Measurements from ENCODE around the gene ABCC11. TPM values are rescaled to one million over a fixed set of nuclear protein-coding genes. Genes with fewer than 3 reads are reported as not detected.

ABCC11 gene
- total RNA-seq, 2 donors from 2014 or later = 0.70 TPM; not detected in 1

- H3K36me3 Mint-ChIP-seq (ENCODE audit: low read depth) = no peaks in the 10 kb centered on the region
- no peaks in the 10 kb centered on the region for H3K9me3 Mint-ChIP-seq
- H3K4me1 Mint-ChIP-seq = peaks cover 16% of the 10 kb centered on the region
- H3K36me3 ChIP-seq (ENCODE audit: control insufficient read depth, insufficient read depth, low read length) = no peaks in the 10 kb centered on the region
- no peak overlapping the region for H3K4me3 ChIP-seq (ENCODE audit: low read length)
- H3K4me3 Mint-ChIP-seq = no peak overlapping the region
- H3K27me3 Mint-ChIP-seq (ENCODE audit: insufficient read depth) = no peaks in the 10 kb centered on the region
- H3K9ac ChIP-seq (ENCODE audit: extremely low read depth, low read length, poor library complexity, severe bottlenecking) = no peak overlapping the region
- H3K27ac ChIP-seq (ENCODE audit: low read depth, low read length) = no peak overlapping the region
- WGBS, 2 experiments (ENCODE audit: insufficient coverage in 1 of 2, insufficient read length in 1 of 2) = 92 to 97% methylated on average over 5 of the region's 5 CpGs
- H3K4me1 ChIP-seq (ENCODE audit: control insufficient read depth, insufficient read depth, low read length) = peaks cover 9% of the 10 kb centered on the region
- H3K27me3 ChIP-seq (ENCODE audit: control insufficient read depth, insufficient read depth, low read length, poor library complexity, severe bottlenecking) = no peaks in the 10 kb centered on the region
- DNase-seq = no peak
- no peak overlapping the region for H3K27ac Mint-ChIP-seq
- TF ChIP-seq, protein P1, sequence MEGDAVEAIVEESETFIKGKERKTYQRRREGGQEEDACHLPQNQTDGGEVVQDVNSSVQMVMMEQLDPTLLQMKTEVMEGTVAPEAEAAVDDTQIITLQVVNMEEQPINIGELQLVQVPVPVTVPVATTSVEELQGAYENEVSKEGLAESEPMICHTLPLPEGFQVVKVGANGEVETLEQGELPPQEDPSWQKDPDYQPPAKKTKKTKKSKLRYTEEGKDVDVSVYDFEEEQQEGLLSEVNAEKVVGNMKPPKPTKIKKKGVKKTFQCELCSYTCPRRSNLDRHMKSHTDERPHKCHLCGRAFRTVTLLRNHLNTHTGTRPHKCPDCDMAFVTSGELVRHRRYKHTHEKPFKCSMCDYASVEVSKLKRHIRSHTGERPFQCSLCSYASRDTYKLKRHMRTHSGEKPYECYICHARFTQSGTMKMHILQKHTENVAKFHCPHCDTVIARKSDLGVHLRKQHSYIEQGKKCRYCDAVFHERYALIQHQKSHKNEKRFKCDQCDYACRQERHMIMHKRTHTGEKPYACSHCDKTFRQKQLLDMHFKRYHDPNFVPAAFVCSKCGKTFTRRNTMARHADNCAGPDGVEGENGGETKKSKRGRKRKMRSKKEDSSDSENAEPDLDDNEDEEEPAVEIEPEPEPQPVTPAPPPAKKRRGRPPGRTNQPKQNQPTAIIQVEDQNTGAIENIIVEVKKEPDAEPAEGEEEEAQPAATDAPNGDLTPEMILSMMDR (conservative IDR thresholded peaks at IDR 0.05) = no peak
- H3K9me3 ChIP-seq (ENCODE audit: control insufficient read depth, low read length) = no peaks in the 10 kb centered on the region
These were observed 121.5 kb downstream of the ABCC11 start for GRCh38 chr16:48125888-48126287.

- Histone ChIP-seq H3K4me1 (ENCODE audit: control insufficient read depth, insufficient read depth, low read length) (peaks cover 9% of the 10 kb centered on the region), H3K36me3 (ENCODE audit: control insufficient read depth, insufficient read depth, low read length) (no peaks in the 10 kb centered on the region), H3K9ac (ENCODE audit: extremely low read depth, low read length, poor library complexity, severe bottlenecking) (no peak overlapping the region), H3K27ac (ENCODE audit: low read depth, low read length) (no peak overlapping the region), H3K9me3 (ENCODE audit: control insufficient read depth, low read length) (no peaks in the 10 kb centered on the region), H3K4me3 (ENCODE audit: low read length) (no peak overlapping the region), H3K27me3 (ENCODE audit: control insufficient read depth, insufficient read depth, low read length, poor library complexity, severe bottlenecking) (no peaks in the 10 kb centered on the region)
- no peaks in the 10 kb centered on the region for H3K36me3 Mint-ChIP-seq (ENCODE audit: low read depth)
- WGBS, 2 experiments (ENCODE audit: insufficient coverage in 1 of 2, insufficient read length in 1 of 2) = 88% methylated on average over 1 to 2 of the region's 2 CpGs
- no peaks in the 10 kb centered on the region for H3K9me3 Mint-ChIP-seq
- H3K4me3 Mint-ChIP-seq = no peak overlapping the region
- DNase-seq = no peak
- peaks cover 16% of the 10 kb centered on the region for H3K4me1 Mint-ChIP-seq
- TF ChIP-seq, protein P1 (conservative IDR thresholded peaks at IDR 0.05) = no peak
- H3K27ac Mint-ChIP-seq = no peak overlapping the region
- H3K27me3 Mint-ChIP-seq (ENCODE audit: insufficient read depth) = no peaks in the 10 kb centered on the region
These were observed 123.1 kb downstream of the ABCC11 start for GRCh38 chr16:48124266-48124665.

- Mint-ChIP-seq H3K4me1 (peaks cover 12% of the 10 kb centered on the region), H3K9me3 (no peaks in the 10 kb centered on the region), H3K4me3 (no peak overlapping the region), H3K36me3 (ENCODE audit: low read depth) (no peaks in the 10 kb centered on the region), H3K27me3 (ENCODE audit: insufficient read depth) (no peaks in the 10 kb centered on the region), H3K27ac (no peak overlapping the region)
- Histone ChIP-seq H3K9ac (ENCODE audit: extremely low read depth, low read length, poor library complexity, severe bottlenecking) (no peak overlapping the region), H3K9me3 (ENCODE audit: control insufficient read depth, low read length) (no peaks in the 10 kb centered on the region), H3K36me3 (ENCODE audit: control insufficient read depth, insufficient read depth, low read length) (no peaks in the 10 kb centered on the region), H3K27ac (ENCODE audit: low read depth, low read length) (no peak overlapping the region), H3K4me1 (ENCODE audit: control insufficient read depth, insufficient read depth, low read length) (peaks cover 9% of the 10 kb centered on the region), H3K4me3 (ENCODE audit: low read length) (no peak overlapping the region), H3K27me3 (ENCODE audit: control insufficient read depth, insufficient read depth, low read length, poor library complexity, severe bottlenecking) (no peaks in the 10 kb centered on the region)
- TF ChIP-seq, protein P1 (conservative IDR thresholded peaks at IDR 0.05) = no peak
- WGBS, 2 experiments (ENCODE audit: insufficient coverage in 1 of 2, insufficient read length in 1 of 2) = 80 to 85% methylated on average over 4 to 5 of the region's 5 CpGs
- DNase-seq = no peak
These were observed 124.1 kb downstream of the ABCC11 start for GRCh38 chr16:48123104-48123788.

Data from endodermal cell (in vitro differentiated cells).